Measurements from ENCODE around the gene DHRS7B.

The DHRS7B gene

GRCh38 chr17:21174186-21174585 lies 47.4 kb downstream of the DHRS7B start:
- POLR2A ChIA-PET, result no interaction called here
- CTCF ChIA-PET, result interaction anchor here (0.7 to 1.1 kb wide), 2 partner anchors 14 to 16 kb away, joined by 3 read pairs; no protein-coding TSS in a partner anchor
- H3K4me1 ChIP-seq (ENCODE audit: control extremely low read depth in 1 of 4, control insufficient read depth in 4 of 4, insufficient read depth in 4 of 4, low read length in 3 of 4), result peaks cover 0 to 4% (median 2%) of the 10 kb centered on the region in 4 experiments
- H3K27me3 ChIP-seq (replicated peaks in 2 of 5; ENCODE audit: control insufficient read depth in 4 of 5, insufficient read depth in 5 of 5, low read length in 4 of 5), result no peaks in the 10 kb centered on the region
- H3K4me3 ChIP-seq (ENCODE audit: control insufficient read depth in 1 of 7, extremely low read depth in 1 of 7, insufficient read depth in 4 of 7, low read depth in 2 of 7, low read length in 6 of 7), result no peak overlapping the region
- H3K27ac ChIP-seq (ENCODE audit: insufficient read depth in 1 of 2, low read depth in 1 of 2, low read length in 2 of 2, poor library complexity in 1 of 2, severe bottlenecking in 2 of 2), result no peak overlapping the region
- H3K9me3 ChIP-seq (ENCODE audit: control extremely low read depth in 1 of 5, control insufficient read depth in 4 of 5, insufficient read depth in 2 of 5, low read depth in 1 of 5, low read length in 4 of 5), result no peaks in the 10 kb centered on the region
- 96% methylated on average over 6 of the region's 8 CpGs for WGBS (ENCODE audit: insufficient coverage)
- peaks cover 0 to 35% (median 16%) of the 10 kb centered on the region in 4 experiments for H3K36me3 ChIP-seq (ENCODE audit: control insufficient read depth in 4 of 4, insufficient read depth in 4 of 4, low read length in 3 of 4)
- DNase-seq, result no peak

- no peak for DNase-seq
- POLR2A ChIA-PET, result no interaction called here
- H3K4me1 ChIP-seq (ENCODE audit: control extremely low read depth in 1 of 4, control insufficient read depth in 4 of 4, insufficient read depth in 4 of 4, low read length in 3 of 4), result peaks cover 0 to 4% (median 2%) of the 10 kb centered on the region in 4 experiments
- CTCF ChIA-PET, result interaction anchor here (1.1 kb wide), 1 partner anchor 15 kb away, joined by 3 read pairs; no protein-coding TSS in a partner anchor
- no peaks in the 10 kb centered on the region for H3K27me3 ChIP-seq (replicated peaks in 2 of 5; ENCODE audit: control insufficient read depth in 4 of 5, insufficient read depth in 5 of 5, low read length in 4 of 5)
- H3K4me3 ChIP-seq (ENCODE audit: control insufficient read depth in 1 of 7, extremely low read depth in 1 of 7, insufficient read depth in 4 of 7, low read depth in 2 of 7, low read length in 6 of 7), result no peak overlapping the region
- H3K9me3 ChIP-seq (ENCODE audit: control extremely low read depth in 1 of 5, control insufficient read depth in 4 of 5, insufficient read depth in 2 of 5, low read depth in 1 of 5, low read length in 4 of 5), result no peaks in the 10 kb centered on the region
- 95% methylated on average over 5 of the region's 7 CpGs for WGBS (ENCODE audit: insufficient coverage)
- peaks cover 0 to 38% (median 18%) of the 10 kb centered on the region in 4 experiments for H3K36me3 ChIP-seq (ENCODE audit: control insufficient read depth in 4 of 4, insufficient read depth in 4 of 4, low read length in 3 of 4)
- no peak overlapping the region for H3K27ac ChIP-seq (ENCODE audit: insufficient read depth in 1 of 2, low read depth in 1 of 2, low read length in 2 of 2, poor library complexity in 1 of 2, severe bottlenecking in 2 of 2)
Measured at GRCh38 chr17:21174713-21175112, 47.9 kb downstream of the DHRS7B start.

- ChIA-PET POLR2A (no interaction called here), CTCF (interaction anchor here (1.7 kb wide), 1 partner anchor 10 kb away, joined by 3 read pairs; no protein-coding TSS in a partner anchor)
- H3K36me3 ChIP-seq (ENCODE audit: control insufficient read depth in 4 of 4, insufficient read depth in 4 of 4, low read length in 3 of 4), result peaks cover 0 to 39% (median 18%) of the 10 kb centered on the region in 4 experiments
- no peak overlapping the region for H3K27ac ChIP-seq (ENCODE audit: insufficient read depth in 1 of 2, low read depth in 1 of 2, low read length in 2 of 2, poor library complexity in 1 of 2, severe bottlenecking in 2 of 2)
- no peaks in the 10 kb centered on the region for H3K9me3 ChIP-seq (ENCODE audit: control extremely low read depth in 1 of 5, control insufficient read depth in 4 of 5, insufficient read depth in 2 of 5, low read depth in 1 of 5, low read length in 4 of 5)
- no peak overlapping the region for H3K4me3 ChIP-seq (ENCODE audit: control insufficient read depth in 1 of 7, extremely low read depth in 1 of 7, insufficient read depth in 4 of 7, low read depth in 2 of 7, low read length in 6 of 7)
- WGBS (ENCODE audit: insufficient coverage), result 96% methylated on average over 9 of the region's 12 CpGs
- H3K4me1 ChIP-seq (ENCODE audit: control extremely low read depth in 1 of 4, control insufficient read depth in 4 of 4, insufficient read depth in 4 of 4, low read length in 3 of 4), result no peaks in the 10 kb centered on the region
- DNase-seq, result no peak
- no peaks in the 10 kb centered on the region for H3K27me3 ChIP-seq (replicated peaks in 2 of 5; ENCODE audit: control insufficient read depth in 4 of 5, insufficient read depth in 5 of 5, low read length in 4 of 5)
Measured at GRCh38 chr17:21176773-21177395, 50.1 kb downstream of the DHRS7B start.

GRCh38 chr17:21177401-21177800 lies 50.6 kb downstream of the DHRS7B start:
- no peaks in the 10 kb centered on the region for H3K27me3 ChIP-seq (replicated peaks in 2 of 5; ENCODE audit: control insufficient read depth in 4 of 5, insufficient read depth in 5 of 5, low read length in 4 of 5)
- peaks cover 0 to 36% (median 18%) of the 10 kb centered on the region in 4 experiments for H3K36me3 ChIP-seq (ENCODE audit: control insufficient read depth in 4 of 4, insufficient read depth in 4 of 4, low read length in 3 of 4)
- ChIA-PET CTCF (interaction anchor here (0.8 to 1.7 kb wide), 2 partner anchors 9 to 81 kb away, joined by 3 read pairs; no protein-coding TSS in a partner anchor), POLR2A (no interaction called here)
- no peak for DNase-seq
- 96% methylated on average over 7 of the region's 8 CpGs for WGBS (ENCODE audit: insufficient coverage)
- no peaks in the 10 kb centered on the region for H3K9me3 ChIP-seq (ENCODE audit: control extremely low read depth in 1 of 5, control insufficient read depth in 4 of 5, insufficient read depth in 2 of 5, low read depth in 1 of 5, low read length in 4 of 5)
- no peak overlapping the region for H3K4me3 ChIP-seq (ENCODE audit: control insufficient read depth in 1 of 7, extremely low read depth in 1 of 7, insufficient read depth in 4 of 7, low read depth in 2 of 7, low read length in 6 of 7)
- no peak overlapping the region for H3K27ac ChIP-seq (ENCODE audit: insufficient read depth in 1 of 2, low read depth in 1 of 2, low read length in 2 of 2, poor library complexity in 1 of 2, severe bottlenecking in 2 of 2)
- H3K4me1 ChIP-seq (ENCODE audit: control extremely low read depth in 1 of 4, control insufficient read depth in 4 of 4, insufficient read depth in 4 of 4, low read length in 3 of 4), result no peaks in the 10 kb centered on the region

GRCh38 chr17:21177854-21178600 lies 51.3 kb downstream of the DHRS7B start:
- ChIA-PET CTCF (interaction anchor here (0.8 to 1.7 kb wide), 3 partner anchors 8 to 81 kb away, joined by 3 to 4 read pairs (median 3); no protein-coding TSS in a partner anchor), POLR2A (interaction anchor here (0.6 kb wide), 1 partner anchor 1022 kb away, joined by 4 read pairs; no protein-coding TSS in a partner anchor)
- no peak for DNase-seq
- no peak overlapping the region for H3K27ac ChIP-seq (ENCODE audit: insufficient read depth in 1 of 2, low read depth in 1 of 2, low read length in 2 of 2, poor library complexity in 1 of 2, severe bottlenecking in 2 of 2)
- H3K4me3 ChIP-seq (ENCODE audit: control insufficient read depth in 1 of 7, extremely low read depth in 1 of 7, insufficient read depth in 4 of 7, low read depth in 2 of 7, low read length in 6 of 7), result no peak overlapping the region
- peaks cover 0 to 29% (median 16%) of the 10 kb centered on the region in 4 experiments for H3K36me3 ChIP-seq (ENCODE audit: control insufficient read depth in 4 of 4, insufficient read depth in 4 of 4, low read length in 3 of 4)
- H3K4me1 ChIP-seq (ENCODE audit: control extremely low read depth in 1 of 4, control insufficient read depth in 4 of 4, insufficient read depth in 4 of 4, low read length in 3 of 4), result peaks cover 0 to 3% (median 0%) of the 10 kb centered on the region in 4 experiments
- H3K27me3 ChIP-seq (replicated peaks in 2 of 5; ENCODE audit: control insufficient read depth in 4 of 5, insufficient read depth in 5 of 5, low read length in 4 of 5), result no peaks in the 10 kb centered on the region
- no peaks in the 10 kb centered on the region for H3K9me3 ChIP-seq (ENCODE audit: control extremely low read depth in 1 of 5, control insufficient read depth in 4 of 5, insufficient read depth in 2 of 5, low read depth in 1 of 5, low read length in 4 of 5)
- WGBS (ENCODE audit: insufficient coverage), result 97% methylated on average over 10 of the region's 13 CpGs

- no peak overlapping the region for H3K27ac ChIP-seq (ENCODE audit: insufficient read depth in 1 of 2, low read depth in 1 of 2, low read length in 2 of 2, poor library complexity in 1 of 2, severe bottlenecking in 2 of 2)
- DNase-seq, result no peak
- peaks cover 17 to 39% (median 26%) of the 10 kb centered on the region in 4 experiments for H3K36me3 ChIP-seq (ENCODE audit: control insufficient read depth in 4 of 4, insufficient read depth in 4 of 4, low read length in 3 of 4)
- ChIA-PET POLR2A (no interaction called here), CTCF (interaction anchor here (1.8 kb wide), 1 partner anchor 18 kb away, joined by 5 read pairs; no protein-coding TSS in a partner anchor)
- H3K4me3 ChIP-seq (ENCODE audit: control insufficient read depth in 1 of 7, extremely low read depth in 1 of 7, insufficient read depth in 4 of 7, low read depth in 2 of 7, low read length in 6 of 7), result no peak overlapping the region
- no peaks in the 10 kb centered on the region for H3K9me3 ChIP-seq (ENCODE audit: control extremely low read depth in 1 of 5, control insufficient read depth in 4 of 5, insufficient read depth in 2 of 5, low read depth in 1 of 5, low read length in 4 of 5)
- WGBS (ENCODE audit: insufficient coverage), result 95% methylated on average over 4 of the region's 5 CpGs
- peaks cover 0 to 19% (median 6%) of the 10 kb centered on the region in 4 experiments for H3K4me1 ChIP-seq (ENCODE audit: control extremely low read depth in 1 of 4, control insufficient read depth in 4 of 4, insufficient read depth in 4 of 4, low read length in 3 of 4)
- no peaks in the 10 kb centered on the region for H3K27me3 ChIP-seq (replicated peaks in 2 of 5; ENCODE audit: control insufficient read depth in 4 of 5, insufficient read depth in 5 of 5, low read length in 4 of 5)
Measured at GRCh38 chr17:21183468-21183867, 56.7 kb downstream of the DHRS7B start.
